Colonic mucosa (tissue), 4 donors: ENCODE measurements around the gene ADAD2. TPM values are rescaled to one million over a fixed set of nuclear protein-coding genes. Genes with fewer than 3 reads are reported as not detected.

Experiments
- DNase-seq: peaks from one replicate; pipeline ENCODE4 v3.0.0-alpha.2; 2020
- H3K27ac ChIP-seq: fragments of 200-600 bp; one replicate; pipeline ENCODE4 v1.8.0; 2021
- H3K27me3 ChIP-seq: fragments of 200-600 bp; one replicate; pipeline ENCODE4 v1.8.0; 2021
- H3K36me3 ChIP-seq: fragments of 200-600 bp; one replicate; pipeline ENCODE4 v1.8.0; 2021
- H3K4me1 ChIP-seq: fragments of 200-600 bp; one replicate; pipeline ENCODE4 v1.8.0; 2021; ENCODE audit warnings: mild to moderate bottlenecking
- H3K4me3 ChIP-seq: fragments of 200-600 bp; one replicate; pipeline ENCODE4 v1.8.0; 2021
- H3K9ac ChIP-seq, 2 donors: one replicate each; pipeline ENCODE4 v1.7.0; 2013; ENCODE audit warnings: control low read depth in 2 of 2, low read depth in 2 of 2, low read length in 2 of 2
- H3K9me3 ChIP-seq: fragments of 200-600 bp; one replicate; pipeline ENCODE4 v1.8.0; 2021
- CTCF ChIP-seq: fragments of 200-600 bp; IDR thresholded peaks from one replicate; pipeline ENCODE4 v1.8.0; 2022; ENCODE audit warnings: antibody characterized with exemption, mild to moderate bottlenecking
- intact Hi-C: fragments of 100-400 bp; cut with DNase I; formaldehyde crosslinking; loops from one replicate; pipeline ENCODE4 v1.14.1; 2022
- total RNA-seq, 2 donors: library from RNA; stranded (reverse); fragmentation: NEBNext Ultra II Directional in 1 of 2; extraction: Animal tissue kit (Norgen Biotek cat#: 25700) in 1 of 2; gene quantifications; one replicate each; pipeline ENCODE4 v1.2.1, GENCODE V29; 2021
- donor health status: healthy.
- donor health status: DM: no; HTN: no; CAD: no.
- donor health status: DM: no; HTN: no; CAD: no.

ADAD2 gene
- total RNA-seq, 2 donors from 2014 or later: not detected

GRCh38 chr16:84194470-84195200, 3.7 kb downstream of the ADAD2 start:
- Histone ChIP-seq H3K9me3 (no peaks in the 10 kb centered on the region), H3K9ac (no peak overlapping the region), H3K36me3 (no peaks in the 10 kb centered on the region), H3K4me1 (no peaks in the 10 kb centered on the region), H3K27me3 (no peaks in the 10 kb centered on the region), H3K4me3 (no peak overlapping the region), H3K27ac (no peak overlapping the region)
- no peak for TF ChIP-seq CTCF
- DNase-seq: no peak
- intact Hi-C loops: no loop called here

- intact Hi-C loops: no loop called here
- Histone ChIP-seq H3K4me3 (no peak overlapping the region), H3K9me3 (no peaks in the 10 kb centered on the region), H3K27ac (no peak overlapping the region), H3K36me3 (no peaks in the 10 kb centered on the region), H3K4me1 (no peaks in the 10 kb centered on the region), H3K9ac (no peak overlapping the region), H3K27me3 (no peaks in the 10 kb centered on the region)
- no peak for TF ChIP-seq CTCF
- no peak for DNase-seq
Measured at GRCh38 chr16:84195201-84196093, 4.5 kb downstream of the ADAD2 start.

- Histone ChIP-seq H3K4me1 (no peaks in the 10 kb centered on the region), H3K4me3 (no peak overlapping the region), H3K9ac (no peak overlapping the region), H3K9me3 (no peaks in the 10 kb centered on the region), H3K36me3 (no peaks in the 10 kb centered on the region), H3K27ac (no peak overlapping the region), H3K27me3 (no peaks in the 10 kb centered on the region)
- intact Hi-C loops: no loop called here
- no peak for DNase-seq
- TF ChIP-seq CTCF: no peak
Measured at GRCh38 chr16:84196101-84196500, 5.1 kb downstream of the ADAD2 start.

DNA sequence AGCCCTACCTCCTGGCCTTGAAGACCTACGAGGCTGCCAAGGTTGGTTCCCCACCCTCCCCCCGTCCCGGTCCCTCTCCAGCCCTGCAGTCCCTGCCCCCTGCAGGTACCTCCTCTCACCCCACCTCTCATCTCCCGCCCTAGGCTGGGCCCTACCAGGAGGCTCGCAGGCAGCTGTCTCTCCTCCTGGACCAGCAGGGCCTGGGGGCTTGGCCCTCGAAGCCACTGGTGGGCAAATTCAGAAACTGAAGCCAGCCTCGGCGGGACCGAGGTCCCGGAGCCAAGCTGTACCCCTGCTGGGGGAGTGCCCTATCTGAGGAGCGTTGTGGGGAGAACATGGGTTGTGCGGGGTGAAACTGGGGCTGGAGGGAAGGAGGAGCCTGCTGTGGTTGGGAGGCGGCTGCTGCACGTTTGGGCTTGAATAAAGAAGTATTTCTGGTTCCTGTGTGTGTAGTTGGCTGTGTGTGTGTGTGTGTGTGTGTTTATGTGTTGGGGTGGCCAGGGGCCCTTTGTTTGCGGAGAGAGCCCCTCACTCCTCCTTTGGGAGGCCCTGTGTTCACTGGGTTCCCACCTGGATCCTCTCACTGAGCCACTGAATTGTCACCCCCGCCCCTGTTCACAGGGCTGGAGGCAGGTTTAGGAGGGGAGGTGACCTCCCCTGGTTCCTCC, 5.9 kb downstream of the ADAD2 start:
- no peak for TF ChIP-seq CTCF
- Histone ChIP-seq H3K9me3 (no peaks in the 10 kb centered on the region), H3K27me3 (no peaks in the 10 kb centered on the region), H3K4me3 (no peak overlapping the region), H3K27ac (no peak overlapping the region), H3K4me1 (no peaks in the 10 kb centered on the region), H3K9ac (no peak overlapping the region), H3K36me3 (no peaks in the 10 kb centered on the region)
- DNase-seq: no peak
- intact Hi-C loops: no loop called here

GRCh38 chr16:84197466-84198128, 6.6 kb downstream of the ADAD2 start:
- Histone ChIP-seq H3K27ac (no peak overlapping the region), H3K36me3 (no peaks in the 10 kb centered on the region), H3K27me3 (no peaks in the 10 kb centered on the region), H3K9me3 (no peaks in the 10 kb centered on the region), H3K4me3 (no peak overlapping the region), H3K4me1 (no peaks in the 10 kb centered on the region), H3K9ac (no peak overlapping the region)
- intact Hi-C loops: no loop called here
- TF ChIP-seq CTCF: no peak
- DNase-seq: no peak
